Suprapubic skin (tissue), 3 donors: ENCODE measurements around the gene PRKN.

Source experiments
- CTCF ChIP-seq, 2 donors: fragments of 200-600 bp in 1 of 2; fragments of 450-650 bp in 1 of 2; sonication (generic) in 1 of 2; IDR thresholded peaks; one replicate each; pipeline ENCODE4 v1.5.1; 2016 to 2019; ENCODE audit warnings: antibody characterized with exemption in 2 of 2, mild to moderate bottlenecking in 1 of 2, moderate library complexity in 1 of 2
- EP300 ChIP-seq: sonication (generic); formaldehyde crosslinking; IDR thresholded peaks from one replicate; pipeline ENCODE4 v1.6.1; 2017; ENCODE audit warnings: antibody characterized with exemption
- POLR2A ChIP-seq, 2 donors: fragments of 450-650 bp; IDR thresholded peaks; one replicate each; pipeline ENCODE4 v1.6.1; 2017; ENCODE audit warnings: antibody characterized with exemption in 2 of 2, mild to moderate bottlenecking in 2 of 2, moderate library complexity in 2 of 2

- no peak for TF ChIP-seq CTCF (IDR thresholded peaks at IDR 0.05)
- no peak for TF ChIP-seq EP300
- TF ChIP-seq POLR2A (IDR thresholded peaks at IDR 0.05) = no peak
Observed at GRCh38 chr6:161363286-161363685, 1364.3 kb downstream of the PRKN start.
